ENCODE measurements around the gene RAB44.

- TF ChIP-seq CTCF (IDR thresholded peaks at IDR 0.05) = no peak
- TF ChIP-seq EZH2phosphoT487 (IDR thresholded peaks at IDR 0.05) = no peak
- no peak for TF ChIP-seq EZH2 (IDR thresholded peaks at IDR 0.05)
Measured at GRCh38 chr6:36721369-36722140, 23.9 kb downstream of the RAB44 start.
